C4-2B (cell line): ENCODE data around the gene NADK2.

Experiments
- ZFX ChIP-seq: fragments of 450-650 bp; IDR thresholded peaks from 2 replicates; pipeline ENCODE4 v1.6.1; 2017
- TF ChIP-seq, protein P1 (sequence below): fragments of 450-650 bp; conservative IDR thresholded peaks from 2 replicates; pipeline ENCODE4 v1.5.1; 2017; ENCODE audit warnings: mild to moderate bottlenecking

DNA sequence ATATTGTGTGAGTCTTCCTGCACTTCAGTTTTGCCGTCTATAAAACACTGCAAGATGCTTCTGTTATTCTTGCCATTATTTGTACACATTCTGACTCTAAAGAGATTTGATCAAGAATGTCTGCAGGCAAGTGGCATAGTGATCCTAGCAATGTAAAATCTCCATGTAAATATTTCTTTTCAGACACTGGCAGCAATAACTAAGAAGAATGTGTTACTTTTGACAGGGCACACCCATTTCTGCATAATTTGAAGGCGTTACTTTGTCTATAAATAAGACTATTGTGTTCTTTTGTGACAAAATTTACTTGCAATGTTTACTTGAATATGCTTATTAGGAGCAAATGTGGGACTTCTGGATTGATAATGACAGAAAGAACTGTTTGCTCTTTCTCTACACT lies 39.9 kb upstream of the NADK2 start:
- TF ChIP-seq, protein P1, sequence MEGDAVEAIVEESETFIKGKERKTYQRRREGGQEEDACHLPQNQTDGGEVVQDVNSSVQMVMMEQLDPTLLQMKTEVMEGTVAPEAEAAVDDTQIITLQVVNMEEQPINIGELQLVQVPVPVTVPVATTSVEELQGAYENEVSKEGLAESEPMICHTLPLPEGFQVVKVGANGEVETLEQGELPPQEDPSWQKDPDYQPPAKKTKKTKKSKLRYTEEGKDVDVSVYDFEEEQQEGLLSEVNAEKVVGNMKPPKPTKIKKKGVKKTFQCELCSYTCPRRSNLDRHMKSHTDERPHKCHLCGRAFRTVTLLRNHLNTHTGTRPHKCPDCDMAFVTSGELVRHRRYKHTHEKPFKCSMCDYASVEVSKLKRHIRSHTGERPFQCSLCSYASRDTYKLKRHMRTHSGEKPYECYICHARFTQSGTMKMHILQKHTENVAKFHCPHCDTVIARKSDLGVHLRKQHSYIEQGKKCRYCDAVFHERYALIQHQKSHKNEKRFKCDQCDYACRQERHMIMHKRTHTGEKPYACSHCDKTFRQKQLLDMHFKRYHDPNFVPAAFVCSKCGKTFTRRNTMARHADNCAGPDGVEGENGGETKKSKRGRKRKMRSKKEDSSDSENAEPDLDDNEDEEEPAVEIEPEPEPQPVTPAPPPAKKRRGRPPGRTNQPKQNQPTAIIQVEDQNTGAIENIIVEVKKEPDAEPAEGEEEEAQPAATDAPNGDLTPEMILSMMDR, result no peak
- TF ChIP-seq ZFX, result no peak
